HepG2 (cell line): ENCODE measurements around the gene DNAJB2. TPM values are rescaled to one million over a fixed set of nuclear protein-coding genes. Genes with fewer than 3 reads are reported as not detected.

Experiments
- DDIT3 ChIP-seq: sonication (generic); formaldehyde crosslinking; IDR thresholded peaks from 2 replicates; pipeline ENCODE4 v1.4.0; 2020; ENCODE audit warnings: mild to moderate bottlenecking, missing genetic modification reagents
- EED ChIP-seq: sonication (generic); formaldehyde crosslinking; IDR thresholded peaks from 2 replicates; pipeline ENCODE4 v1.5.0; 2020; ENCODE audit warnings: mild to moderate bottlenecking, missing genetic modification reagents
- GATAD1 ChIP-seq: IDR thresholded peaks from 2 replicates; pipeline ENCODE4 v1.6.1; 2016; ENCODE audit warnings: missing genetic modification reagents, missing compliant biosample characterization
- GZF1 ChIP-seq: sonication (generic); formaldehyde crosslinking; IDR thresholded peaks from 2 replicates; pipeline ENCODE4 v1.5.1; 2020; ENCODE audit warnings: mild to moderate bottlenecking, missing genetic modification reagents
- HINFP ChIP-seq: sonication (generic); formaldehyde crosslinking; IDR thresholded peaks from 2 replicates; pipeline ENCODE4 v1.4.0; 2020; ENCODE audit warnings: low read depth, mild to moderate bottlenecking, missing genetic modification reagents
- HNRNPL ChIP-seq: fragments of 200-400 bp; formaldehyde crosslinking; IDR thresholded peaks from 2 replicates; pipeline ENCODE4 v1.6.1; 2017; ENCODE audit warnings: mild to moderate bottlenecking, low read depth, low read length
- HOXA9 ChIP-seq: sonication (generic); formaldehyde crosslinking; IDR thresholded peaks from 2 replicates; pipeline ENCODE4 v1.8.1; 2022; ENCODE audit warnings: missing genetic modification reagents, mild to moderate bottlenecking, moderate library complexity, borderline replicate concordance
- MTA1 ChIP-seq: sonication (generic); formaldehyde crosslinking; IDR thresholded peaks from 2 replicates; pipeline ENCODE4 v1.4.0; 2020; ENCODE audit warnings: missing genetic modification reagents, mild to moderate bottlenecking, borderline replicate concordance
- ONECUT2 ChIP-seq: sonication (generic); formaldehyde crosslinking; IDR thresholded peaks from 2 replicates; pipeline ENCODE4 v1.4.0; 2020; ENCODE audit warnings: missing genetic modification reagents
- RARG ChIP-seq: sonication (generic); formaldehyde crosslinking; IDR thresholded peaks from 2 replicates; pipeline ENCODE4 v1.4.0; 2020; ENCODE audit warnings: low read depth, mild to moderate bottlenecking, missing genetic modification reagents
- RXRA ChIP-seq: sonication (generic); formaldehyde crosslinking; IDR thresholded peaks from 2 replicates; pipeline ENCODE4 v1.5.1; 2020; ENCODE audit warnings: missing genetic modification reagents
- RXRB ChIP-seq: IDR thresholded peaks from 2 replicates; pipeline ENCODE4 v1.6.1; 2016; ENCODE audit warnings: borderline replicate concordance, missing genetic modification reagents, missing compliant biosample characterization
- TGIF2 ChIP-seq: IDR thresholded peaks from 2 replicates; pipeline ENCODE4 v1.6.1; 2016; ENCODE audit warnings: control low read depth, missing compliant biosample characterization
- ZC3H13 ChIP-seq: sonication (generic); formaldehyde crosslinking; IDR thresholded peaks from 2 replicates; pipeline ENCODE4 v1.8.1; 2023; ENCODE audit warnings: mild to moderate bottlenecking, missing genetic modification reagents, moderate library complexity
- ZFAT ChIP-seq: sonication (generic); formaldehyde crosslinking; conservative IDR thresholded peaks from 2 replicates; pipeline ENCODE4 v1.8.1; 2023; ENCODE audit warnings: missing genetic modification reagents, inconsistent platforms
- polyA plus RNA-seq, 8 experiments: library from polyadenylated mRNA; depleted of rRNA in 3 of 8; stranded (reverse) in 7 of 8; unstranded in 1 of 8; fragments of >200 nt; fragmentation: Illumina TruSeq in 4 of 8; extraction: Trizol in 4 of 8; gene quantifications; 2 replicates each; pipeline versions ENCODE4 v1.2.1 to v1.2.3, GENCODE V29; 2011 to 2016; ENCODE audit warnings: low read depth in 4 of 8, missing spikeins in 1 of 8, mixed read lengths in 1 of 8; ENCODE audit not compliant: insufficient read depth in 1 of 8
- total RNA-seq, 5 experiments: library from RNA; depleted of rRNA; stranded (reverse); fragments of >200 nt; fragmentation: Illumina TruSeq; extraction: Trizol; gene quantifications; 2 replicates each; pipeline ENCODE4 v1.2.3, GENCODE V29; 2016; ENCODE audit warnings: low read depth in 1 of 5
- TF ChIP-seq, protein P1 (sequence below): sonication (generic); formaldehyde crosslinking; IDR thresholded peaks from 2 replicates; pipeline ENCODE4 v1.5.0; 2020; ENCODE audit warnings: missing genetic modification reagents
- TF ChIP-seq, protein P2 (sequence below): IDR thresholded peaks from 2 replicates; pipeline ENCODE4 v1.6.1; 2016; ENCODE audit warnings: low read depth, missing genetic modification reagents, missing compliant biosample characterization
- TF ChIP-seq, protein P3 (sequence below): sonication (generic); formaldehyde crosslinking; IDR thresholded peaks from 2 replicates; pipeline ENCODE4 v1.4.0; 2020; ENCODE audit warnings: missing genetic modification reagents, low read depth, mild to moderate bottlenecking, borderline replicate concordance

The DNAJB2 gene
- total and polyA plus RNA-seq, 2 of the 13 experiments (the other 11 are each of a cell fraction or from before 2014, with no cell fraction given): 21.3 to 31.1 TPM

DNA sequence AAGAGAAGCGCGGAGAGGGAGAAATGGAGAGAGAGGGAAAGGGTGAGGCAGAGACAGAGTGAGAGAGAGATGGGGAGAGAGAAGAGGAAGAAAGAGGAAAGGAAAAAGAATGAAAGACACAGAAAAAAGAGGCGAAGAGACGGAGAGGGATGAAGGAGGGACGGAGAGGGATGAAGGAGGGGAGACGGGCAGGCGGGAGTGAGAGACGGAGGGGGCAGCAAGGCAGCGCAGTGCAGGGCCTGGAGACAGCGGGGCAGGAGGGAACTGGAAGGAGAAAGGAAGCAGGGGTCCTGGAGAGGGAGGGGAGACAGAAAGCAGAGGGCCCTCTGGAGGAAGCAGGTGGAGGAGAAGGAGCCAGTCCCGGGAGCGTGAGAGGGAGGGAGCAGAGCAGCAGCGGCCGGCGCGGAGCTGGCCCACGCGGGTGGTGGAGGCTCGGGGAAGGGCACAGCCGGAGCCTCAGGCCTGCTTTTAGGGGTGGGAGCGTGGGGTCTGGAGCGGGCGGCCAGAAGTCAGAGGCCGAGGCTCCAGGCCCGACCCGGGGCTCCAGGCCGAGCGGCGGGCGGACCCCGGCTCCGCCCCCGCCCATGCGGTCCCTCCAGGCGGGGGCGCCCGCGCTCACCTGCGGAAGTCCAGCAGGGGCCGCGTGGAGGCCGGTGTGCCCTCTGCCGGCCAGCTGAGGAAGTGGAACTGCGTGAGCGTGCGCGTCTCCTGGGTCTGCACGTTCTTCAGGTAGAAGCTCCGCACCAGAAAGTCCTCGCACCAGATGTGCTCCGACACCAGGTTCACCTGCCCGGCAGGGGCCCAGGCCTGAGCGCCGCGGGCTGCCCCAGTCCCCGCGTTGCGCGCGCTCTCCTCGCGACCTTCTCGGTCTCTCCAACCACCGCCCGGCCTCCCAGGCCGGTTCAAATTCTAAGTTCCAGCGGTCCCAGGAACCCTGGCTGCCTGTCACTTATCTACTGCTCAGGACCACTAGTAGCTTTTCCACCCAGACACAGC, 15.5 kb downstream of the DNAJB2 start (continued):
- no peak for TF ChIP-seq GZF1 (CRISPR knock-in tag)
- TF ChIP-seq, protein P1, sequence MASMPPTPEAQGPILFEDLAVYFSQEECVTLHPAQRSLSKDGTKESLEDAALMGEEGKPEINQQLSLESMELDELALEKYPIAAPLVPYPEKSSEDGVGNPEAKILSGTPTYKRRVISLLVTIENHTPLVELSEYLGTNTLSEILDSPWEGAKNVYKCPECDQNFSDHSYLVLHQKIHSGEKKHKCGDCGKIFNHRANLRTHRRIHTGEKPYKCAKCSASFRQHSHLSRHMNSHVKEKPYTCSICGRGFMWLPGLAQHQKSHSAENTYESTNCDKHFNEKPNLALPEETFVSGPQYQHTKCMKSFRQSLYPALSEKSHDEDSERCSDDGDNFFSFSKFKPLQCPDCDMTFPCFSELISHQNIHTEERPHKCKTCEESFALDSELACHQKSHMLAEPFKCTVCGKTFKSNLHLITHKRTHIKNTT (CRISPR knock-in tag): no peak
- no peak for TF ChIP-seq ONECUT2
- TF ChIP-seq, protein P2, sequence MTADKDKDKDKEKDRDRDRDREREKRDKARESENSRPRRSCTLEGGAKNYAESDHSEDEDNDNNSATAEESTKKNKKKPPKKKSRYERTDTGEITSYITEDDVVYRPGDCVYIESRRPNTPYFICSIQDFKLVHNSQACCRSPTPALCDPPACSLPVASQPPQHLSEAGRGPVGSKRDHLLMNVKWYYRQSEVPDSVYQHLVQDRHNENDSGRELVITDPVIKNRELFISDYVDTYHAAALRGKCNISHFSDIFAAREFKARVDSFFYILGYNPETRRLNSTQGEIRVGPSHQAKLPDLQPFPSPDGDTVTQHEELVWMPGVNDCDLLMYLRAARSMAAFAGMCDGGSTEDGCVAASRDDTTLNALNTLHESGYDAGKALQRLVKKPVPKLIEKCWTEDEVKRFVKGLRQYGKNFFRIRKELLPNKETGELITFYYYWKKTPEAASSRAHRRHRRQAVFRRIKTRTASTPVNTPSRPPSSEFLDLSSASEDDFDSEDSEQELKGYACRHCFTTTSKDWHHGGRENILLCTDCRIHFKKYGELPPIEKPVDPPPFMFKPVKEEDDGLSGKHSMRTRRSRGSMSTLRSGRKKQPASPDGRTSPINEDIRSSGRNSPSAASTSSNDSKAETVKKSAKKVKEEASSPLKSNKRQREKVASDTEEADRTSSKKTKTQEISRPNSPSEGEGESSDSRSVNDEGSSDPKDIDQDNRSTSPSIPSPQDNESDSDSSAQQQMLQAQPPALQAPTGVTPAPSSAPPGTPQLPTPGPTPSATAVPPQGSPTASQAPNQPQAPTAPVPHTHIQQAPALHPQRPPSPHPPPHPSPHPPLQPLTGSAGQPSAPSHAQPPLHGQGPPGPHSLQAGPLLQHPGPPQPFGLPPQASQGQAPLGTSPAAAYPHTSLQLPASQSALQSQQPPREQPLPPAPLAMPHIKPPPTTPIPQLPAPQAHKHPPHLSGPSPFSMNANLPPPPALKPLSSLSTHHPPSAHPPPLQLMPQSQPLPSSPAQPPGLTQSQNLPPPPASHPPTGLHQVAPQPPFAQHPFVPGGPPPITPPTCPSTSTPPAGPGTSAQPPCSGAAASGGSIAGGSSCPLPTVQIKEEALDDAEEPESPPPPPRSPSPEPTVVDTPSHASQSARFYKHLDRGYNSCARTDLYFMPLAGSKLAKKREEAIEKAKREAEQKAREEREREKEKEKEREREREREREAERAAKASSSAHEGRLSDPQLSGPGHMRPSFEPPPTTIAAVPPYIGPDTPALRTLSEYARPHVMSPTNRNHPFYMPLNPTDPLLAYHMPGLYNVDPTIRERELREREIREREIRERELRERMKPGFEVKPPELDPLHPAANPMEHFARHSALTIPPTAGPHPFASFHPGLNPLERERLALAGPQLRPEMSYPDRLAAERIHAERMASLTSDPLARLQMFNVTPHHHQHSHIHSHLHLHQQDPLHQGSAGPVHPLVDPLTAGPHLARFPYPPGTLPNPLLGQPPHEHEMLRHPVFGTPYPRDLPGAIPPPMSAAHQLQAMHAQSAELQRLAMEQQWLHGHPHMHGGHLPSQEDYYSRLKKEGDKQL: 0 out of 2 replicates have a peak, but pooled peaks have one; percentile 36
- TF ChIP-seq MTA1: peak; percentile 88; the same call in 1 of the 2 replicates
- peak; percentile 81 for TF ChIP-seq HINFP (CRISPR knock-in tag)
- TF ChIP-seq GATAD1 (CRISPR knock-in tag): peak; percentile 76
- no peak for TF ChIP-seq DDIT3
- peak; percentile 73 for TF ChIP-seq RXRB (CRISPR knock-in tag)
- TF ChIP-seq HNRNPL: 0 out of 2 replicates have a peak, but pooled peaks have one; percentile 27
- 0 out of 2 replicates have a peak, but pooled peaks have one; percentile 47 for TF ChIP-seq ZFAT (CRISPR knock-in tag)
- TF ChIP-seq RXRA: peak; percentile 76
- TF ChIP-seq, protein P3, sequence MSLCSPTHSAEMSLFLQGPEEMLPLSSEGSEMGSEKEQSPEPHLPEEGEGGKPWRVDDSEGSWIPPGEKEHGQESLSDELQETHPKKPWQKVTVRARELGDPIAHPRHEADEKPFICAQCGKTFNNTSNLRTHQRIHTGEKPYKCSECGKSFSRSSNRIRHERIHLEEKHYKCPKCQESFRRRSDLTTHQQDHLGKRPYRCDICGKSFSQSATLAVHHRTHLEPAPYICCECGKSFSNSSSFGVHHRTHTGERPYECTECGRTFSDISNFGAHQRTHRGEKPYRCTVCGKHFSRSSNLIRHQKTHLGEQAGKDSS: peak; percentile 98; the same call in 1 of the 2 replicates
- TF ChIP-seq EED: peak; percentile 78
- 0 out of 2 replicates have a peak, but pooled peaks have one; percentile 34 for TF ChIP-seq TGIF2 (CRISPR knock-in tag)
- TF ChIP-seq HOXA9 (CRISPR knock-in tag): no peak
- peak; percentile 66; the same call in 1 of the 2 replicates for TF ChIP-seq ZC3H13 (CRISPR knock-in tag)
- TF ChIP-seq RARG: no peak
